Brain microvascular endothelial cell (primary cell): Measurements from ENCODE around the gene EYS.
A peak's percentile ranks its signal among the peaks of the same experiment; 100 is the strongest.
"Not testable (repeated sequence)": the region's sequence is repeated elsewhere in the genome, so short reads cannot be mapped to it uniquely, and the experiment has no call there.

Experiments
- DNase-seq: peaks from one replicate; pipeline ENCODE4 v3.0.0-alpha.2; 2020
- H3K27ac ChIP-seq: fragments of 250-450 bp; sonication (Bioruptor Pico); 2 replicates; pipeline ENCODE4 v1.5.1; 2020; ENCODE audit warnings: mild to moderate bottlenecking, moderate library complexity
- H3K27me3 ChIP-seq: fragments of 250-450 bp; sonication (Bioruptor Pico); replicated peaks from 2 replicates; pipeline ENCODE4 v1.5.1; 2020; ENCODE audit warnings: mild to moderate bottlenecking
- H3K36me3 ChIP-seq: fragments of 250-450 bp; sonication (Bioruptor Pico); replicated peaks from 2 replicates; pipeline ENCODE4 v1.5.1; 2020; ENCODE audit warnings: mild to moderate bottlenecking
- H3K4me3 ChIP-seq: 2 replicates; pipeline ENCODE4 v1.5.1; 2011; ENCODE audit warnings: low read depth, mild to moderate bottlenecking, control low read depth, low read length, moderate library complexity
- in situ Hi-C: cut with HindIII; loops from 2 replicates; pipeline ENCODE4 v1.10.0; 2017; ENCODE audit warnings: low sequenced_read_pairs, low pct_ligation_motif_present
- TF ChIP-seq, protein P1 (sequence below): IDR thresholded peaks from 2 replicates; pipeline ENCODE4 v1.5.1; 2011; ENCODE audit warnings: low read depth, mild to moderate bottlenecking, moderate library complexity, low read length, control low read depth, inconsistent platforms; ENCODE audit errors: missing control alignments

Gene EYS

DNA sequence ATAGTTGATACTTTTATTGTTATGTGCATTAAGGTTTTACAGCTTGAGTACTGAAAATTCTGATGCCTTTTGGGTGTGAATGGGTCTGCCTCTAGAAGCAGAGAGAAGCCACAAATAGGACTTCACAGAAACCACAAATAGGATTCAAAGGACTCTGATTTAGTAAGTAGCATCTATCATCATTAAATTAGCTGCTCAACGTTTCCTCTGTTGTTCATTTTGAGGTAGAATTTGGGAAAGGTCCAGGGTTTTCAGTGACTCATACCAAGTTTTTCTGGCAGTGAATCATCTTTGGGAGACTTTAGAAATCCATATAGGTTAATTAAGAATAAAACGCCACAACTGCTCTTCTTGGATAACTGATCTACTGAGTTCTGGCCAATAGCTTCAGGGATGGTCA is 1966.3 kb downstream of the EYS start:
- TF ChIP-seq, protein P1, sequence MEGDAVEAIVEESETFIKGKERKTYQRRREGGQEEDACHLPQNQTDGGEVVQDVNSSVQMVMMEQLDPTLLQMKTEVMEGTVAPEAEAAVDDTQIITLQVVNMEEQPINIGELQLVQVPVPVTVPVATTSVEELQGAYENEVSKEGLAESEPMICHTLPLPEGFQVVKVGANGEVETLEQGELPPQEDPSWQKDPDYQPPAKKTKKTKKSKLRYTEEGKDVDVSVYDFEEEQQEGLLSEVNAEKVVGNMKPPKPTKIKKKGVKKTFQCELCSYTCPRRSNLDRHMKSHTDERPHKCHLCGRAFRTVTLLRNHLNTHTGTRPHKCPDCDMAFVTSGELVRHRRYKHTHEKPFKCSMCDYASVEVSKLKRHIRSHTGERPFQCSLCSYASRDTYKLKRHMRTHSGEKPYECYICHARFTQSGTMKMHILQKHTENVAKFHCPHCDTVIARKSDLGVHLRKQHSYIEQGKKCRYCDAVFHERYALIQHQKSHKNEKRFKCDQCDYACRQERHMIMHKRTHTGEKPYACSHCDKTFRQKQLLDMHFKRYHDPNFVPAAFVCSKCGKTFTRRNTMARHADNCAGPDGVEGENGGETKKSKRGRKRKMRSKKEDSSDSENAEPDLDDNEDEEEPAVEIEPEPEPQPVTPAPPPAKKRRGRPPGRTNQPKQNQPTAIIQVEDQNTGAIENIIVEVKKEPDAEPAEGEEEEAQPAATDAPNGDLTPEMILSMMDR = no peak
- Histone ChIP-seq H3K27me3 (no peaks in the 10 kb centered on the region), H3K27ac (no peak overlapping the region), H3K4me3 (no peak overlapping the region), H3K36me3 (no peaks in the 10 kb centered on the region)
- peak; percentile 65 for DNase-seq
- in situ Hi-C loops = no loop called here

GRCh38 chr6:63739094-63739687 is 1967.8 kb downstream of the EYS start:
- in situ Hi-C loops = no loop called here
- H3K4me3 ChIP-seq = no peak overlapping the region

GRCh38 chr6:63738190-63738589 is 1968.8 kb downstream of the EYS start:
- H3K36me3 ChIP-seq, H3K27me3 ChIP-seq, H3K27ac ChIP-seq, DNase-seq, H3K4me3 ChIP-seq, in situ Hi-C loops: not testable (repeated sequence)

More at GRCh38 chr6:63739094-63739687, 1967.8 kb downstream of the EYS start:
- H3K27ac ChIP-seq = no peak overlapping the region
- H3K36me3 ChIP-seq = no peaks in the 10 kb centered on the region
- no peak for DNase-seq
- TF ChIP-seq, protein P1 = no peak
- H3K27me3 ChIP-seq = no peaks in the 10 kb centered on the region

- Histone ChIP-seq H3K4me3 (no peak overlapping the region), H3K27me3 (no peaks in the 10 kb centered on the region), H3K27ac (no peak overlapping the region), H3K36me3 (no peaks in the 10 kb centered on the region)
- in situ Hi-C loops = no loop called here
- TF ChIP-seq, protein P1 = no peak
- no peak for DNase-seq
Measured at GRCh38 chr6:63734923-63735322, 1972.1 kb downstream of the EYS start.

- Histone ChIP-seq H3K36me3 (no peaks in the 10 kb centered on the region), H3K27me3 (no peaks in the 10 kb centered on the region), H3K4me3 (no peak overlapping the region), H3K27ac (peak overlapping the region; percentile 57)
- TF ChIP-seq, protein P1 = no peak
- no peak for DNase-seq
- in situ Hi-C loops = no loop called here
Measured at GRCh38 chr6:63732336-63732735, 1974.7 kb downstream of the EYS start.

DNA sequence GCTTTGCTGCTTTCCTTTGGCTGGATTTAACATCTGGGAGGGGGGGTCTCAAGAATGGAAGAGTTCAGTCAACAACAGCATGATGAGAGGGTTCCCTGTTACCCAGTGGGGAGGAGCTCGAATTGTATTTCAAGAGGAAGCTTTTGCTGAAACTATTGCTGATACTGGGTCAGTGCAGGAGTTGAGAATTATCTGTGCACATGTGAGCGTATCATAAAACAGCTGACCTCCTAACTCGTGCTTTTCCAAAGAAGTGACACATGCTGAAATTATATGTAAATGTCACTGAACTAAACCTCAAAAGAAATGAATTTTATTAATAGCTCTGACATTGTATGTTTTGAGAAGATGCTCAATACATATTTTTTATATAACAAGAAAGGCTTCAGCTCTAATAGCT is 1975.1 kb downstream of the EYS start:
- TF ChIP-seq, protein P1 = no peak
- in situ Hi-C loops = no loop called here
- DNase-seq = peak; percentile 20
- H3K36me3 ChIP-seq = no peaks in the 10 kb centered on the region
- no peaks in the 10 kb centered on the region for H3K27me3 ChIP-seq
- no peak overlapping the region for H3K4me3 ChIP-seq
- peak overlapping the region; percentile 57 for H3K27ac ChIP-seq
